GM21619 (cell line): ENCODE data around the gene KL.

Experiments used
- ATAC-seq: cut with Tn5 transposase; IDR thresholded peaks from one replicate; pipeline ENCODE4 v1.9.1; 2021; ENCODE audit not compliant: unreplicated experiment

Gene KL

GRCh38 chr13:33033986-33034385 is 17.8 kb downstream of the KL start:
- ATAC-seq, result no peak

- ATAC-seq, result no peak
These were observed 18.8 kb downstream of the KL start for GRCh38 chr13:33034882-33035520.

GRCh38 chr13:33037673-33038072 is 21.4 kb downstream of the KL start:
- no peak for ATAC-seq

DNA sequence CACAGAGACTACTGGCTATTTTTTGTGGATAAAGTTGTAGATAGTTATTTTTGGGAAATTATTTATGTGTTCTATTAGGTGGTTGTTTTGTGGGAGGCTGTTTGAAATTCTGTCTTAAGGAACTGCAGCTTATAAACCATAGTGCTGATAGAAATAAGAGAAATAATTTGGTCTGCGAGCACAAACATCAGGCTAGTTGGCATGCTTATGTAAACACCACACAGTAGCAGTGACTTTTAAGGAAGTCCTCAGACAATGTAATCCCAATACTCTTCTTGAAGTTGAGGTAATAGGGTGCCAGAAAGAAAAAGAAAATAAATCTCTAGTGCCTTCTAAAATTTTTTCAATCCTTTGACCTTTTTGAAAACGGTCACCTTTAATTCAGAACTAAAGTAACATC is 23.9 kb downstream of the KL start:
- no peak for ATAC-seq

- ATAC-seq, result no peak
These were observed 29.8 kb downstream of the KL start for GRCh38 chr13:33045851-33046592.

DNA sequence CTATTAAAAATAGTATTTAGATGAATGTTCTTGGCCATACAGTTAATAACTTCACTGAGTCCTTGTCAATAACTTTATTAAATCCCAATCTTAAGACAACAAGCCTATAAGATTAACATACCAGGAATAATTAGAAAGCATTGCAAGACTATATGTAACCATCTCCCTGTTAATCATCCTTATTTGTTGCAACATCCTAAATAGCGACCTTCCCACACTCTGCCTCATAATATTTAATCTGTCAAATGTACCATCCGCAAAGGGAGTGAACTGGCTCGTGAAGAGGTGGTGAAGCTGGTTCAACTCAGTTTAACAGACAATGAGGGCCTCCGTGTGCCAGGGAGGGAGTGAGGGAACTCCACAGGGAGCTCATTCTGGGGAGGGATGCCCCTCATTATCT is 33.9 kb downstream of the KL start:
- ATAC-seq, result no peak

GRCh38 chr13:33051632-33052031 is 35.4 kb downstream of the KL start:
- no peak for ATAC-seq

DNA sequence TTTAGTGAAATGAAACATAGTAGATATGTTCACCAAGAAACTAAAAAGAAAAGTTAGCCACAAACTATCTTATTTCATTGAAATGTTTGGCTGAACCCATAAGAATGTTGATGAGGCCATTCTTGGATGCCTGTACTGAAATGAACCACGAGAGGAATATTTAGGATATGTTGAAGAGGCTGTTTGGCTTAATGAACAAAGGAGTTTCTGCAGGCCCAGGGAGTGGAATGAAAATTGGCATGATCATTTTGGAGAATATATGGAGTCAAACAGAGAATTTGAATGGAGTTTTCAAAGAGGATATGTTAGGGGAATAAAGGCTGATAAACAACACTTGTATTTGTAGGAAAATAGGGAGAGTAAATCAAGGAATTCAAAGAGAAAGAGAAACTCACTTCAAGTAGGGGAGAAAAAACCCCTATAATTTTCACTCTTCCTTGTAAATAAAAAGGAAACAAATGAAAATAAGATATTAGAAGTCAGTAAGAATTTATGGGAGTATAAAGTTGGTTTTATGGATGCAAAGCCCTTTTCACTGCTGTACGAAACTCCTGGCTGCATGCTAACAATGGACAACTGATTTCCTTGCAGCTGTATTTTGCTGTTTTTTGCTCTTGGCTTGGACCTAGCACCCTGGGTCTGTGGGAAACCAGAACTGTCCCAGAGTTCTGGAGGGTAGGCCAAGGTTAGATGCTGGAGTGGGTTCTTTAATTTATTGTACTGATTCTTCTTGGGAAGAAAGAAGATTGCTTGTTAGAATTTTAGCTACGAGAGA is 36.5 kb downstream of the KL start:
- no peak for ATAC-seq

DNA sequence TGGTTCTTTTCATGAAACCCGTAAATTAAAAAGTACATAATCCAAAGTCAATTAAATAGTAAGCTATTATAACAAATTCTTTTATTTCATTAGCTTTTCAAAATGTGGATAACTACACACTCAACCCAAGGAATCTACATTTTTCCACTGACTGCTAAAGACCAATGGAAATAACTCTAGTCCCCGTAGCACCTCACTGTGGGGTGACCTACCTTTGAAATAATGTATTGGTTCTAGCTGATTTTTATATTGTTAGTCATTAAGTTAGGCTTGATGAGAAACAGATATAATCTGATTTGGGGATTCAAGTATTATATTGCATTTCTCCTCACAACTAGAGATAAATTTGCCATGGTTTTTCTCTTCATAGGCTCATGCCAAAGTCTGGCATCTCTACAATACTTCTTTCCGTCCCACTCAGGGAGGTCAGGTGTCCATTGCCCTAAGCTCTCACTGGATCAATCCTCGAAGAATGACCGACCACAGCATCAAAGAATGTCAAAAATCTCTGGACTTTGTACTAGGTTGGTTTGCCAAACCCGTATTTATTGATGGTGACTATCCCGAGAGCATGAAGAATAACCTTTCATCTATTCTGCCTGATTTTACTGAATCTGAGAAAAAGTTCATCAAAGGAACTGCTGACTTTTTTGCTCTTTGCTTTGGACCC is 37.3 kb downstream of the KL start:
- no peak for ATAC-seq

DNA sequence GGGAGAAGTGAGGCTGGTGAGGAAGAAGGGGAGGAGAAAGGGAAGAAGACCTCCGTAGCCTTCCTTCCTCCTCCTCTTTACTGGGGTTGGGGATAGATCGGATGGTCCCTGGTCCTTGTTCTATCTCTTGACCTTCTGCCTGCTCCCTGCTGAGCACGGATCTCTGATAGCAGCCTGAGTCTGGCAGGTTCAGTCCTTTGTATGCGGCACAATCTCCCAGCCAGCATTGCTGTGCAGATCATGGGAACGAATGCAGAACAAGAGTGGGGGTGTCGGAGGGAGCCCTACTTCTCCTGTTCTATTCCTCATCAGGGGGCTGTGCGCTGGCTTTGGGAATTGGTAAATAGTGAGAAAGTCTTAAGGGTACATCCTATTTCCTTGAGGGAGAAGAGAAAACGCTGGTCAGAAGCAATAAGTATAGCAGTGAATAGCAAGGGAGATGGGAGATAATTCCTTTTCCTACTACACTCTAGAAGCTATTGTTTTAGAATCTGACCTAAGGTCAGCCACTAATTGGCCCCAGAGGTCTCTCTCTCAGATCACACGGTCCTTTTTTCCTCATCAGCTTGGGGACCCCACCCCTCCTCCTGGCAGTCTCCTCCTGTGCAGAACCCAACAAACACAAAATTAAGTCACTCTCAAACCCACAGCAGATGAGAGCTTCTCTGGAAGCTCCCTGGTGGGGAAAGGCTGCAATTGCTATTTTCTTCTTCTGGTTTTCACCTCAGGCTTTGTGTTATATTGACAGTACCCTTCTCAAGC is 41.0 kb downstream of the KL start:
- peak; percentile 61 for ATAC-seq

GRCh38 chr13:33058776-33059327 is 42.6 kb downstream of the KL start:
- ATAC-seq, result no peak

- ATAC-seq, result no peak
These were observed 44.6 kb downstream of the KL start for GRCh38 chr13:33060815-33061214.

- no peak for ATAC-seq
These were observed 50.1 kb downstream of the KL start for GRCh38 chr13:33066329-33066728.

- no peak for ATAC-seq
These were observed 53.1 kb downstream of the KL start for GRCh38 chr13:33069365-33069764.

GRCh38 chr13:33070713-33071112 is 54.5 kb downstream of the KL start:
- ATAC-seq, result no peak

GRCh38 chr13:33072282-33072681 is 56.1 kb downstream of the KL start:
- no peak for ATAC-seq

DNA sequence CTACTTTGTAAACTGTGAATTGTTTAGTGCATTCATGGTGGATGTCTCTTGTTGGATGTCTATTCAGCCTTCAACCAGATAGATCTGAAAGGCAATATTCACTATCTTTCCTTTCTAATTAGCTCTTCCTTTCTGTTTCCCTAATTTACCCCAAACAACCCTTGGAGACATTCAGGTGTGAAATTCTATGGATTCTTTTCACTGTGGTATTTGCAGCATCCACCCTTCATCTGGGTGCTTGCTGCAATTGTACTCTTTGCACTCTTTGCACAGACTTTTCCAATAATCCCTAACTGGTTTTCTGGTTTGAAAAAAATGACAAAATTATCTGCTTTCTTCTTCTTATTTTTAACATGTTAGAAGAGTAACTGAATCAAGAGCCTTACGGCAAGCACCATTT is 56.5 kb downstream of the KL start:
- no peak for ATAC-seq

GRCh38 chr13:33073338-33073737 is 57.1 kb downstream of the KL start:
- ATAC-seq, result no peak

GRCh38 chr13:33076001-33076992 is 60.1 kb downstream of the KL start:
- ATAC-seq, result no peak
